ENCODE data around the gene ANKK1.
A peak's percentile ranks its signal among the peaks of the same experiment; 100 is the strongest.

ANKK1 gene
- 2.4 reads per million, percentile 7 among the genes with 10 or more reads in this experiment for total RNA-seq

DNA sequence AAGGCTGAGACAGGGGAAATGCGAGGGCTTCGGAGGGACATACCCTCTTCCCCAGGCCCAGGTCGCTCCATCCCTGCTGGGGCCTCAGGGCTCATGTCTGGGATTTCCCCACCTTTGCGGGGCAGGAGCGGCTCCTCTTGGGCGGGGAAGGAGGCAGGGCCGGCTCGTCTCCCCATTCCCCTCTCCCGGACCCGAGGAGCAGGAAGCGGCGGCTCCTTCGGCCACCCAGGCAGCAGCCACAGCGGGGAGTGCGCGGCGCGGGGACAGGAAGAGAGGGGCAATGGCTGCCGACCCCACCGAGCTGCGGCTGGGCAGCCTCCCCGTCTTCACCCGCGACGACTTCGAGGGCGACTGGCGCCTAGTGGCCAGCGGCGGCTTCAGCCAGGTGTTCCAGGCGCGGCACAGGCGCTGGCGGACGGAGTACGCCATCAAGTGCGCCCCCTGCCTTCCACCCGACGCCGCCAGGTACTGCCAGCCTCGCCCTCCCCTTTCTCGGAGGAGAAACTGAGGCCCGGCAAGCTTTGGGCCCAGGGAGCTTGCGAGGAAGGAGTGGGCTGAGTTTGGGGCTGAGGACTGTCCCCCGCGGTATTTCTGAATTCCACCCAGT lies at the start of gene ANKK1:
Gene ANKK1, plus strand, starts transcription at position 175 of the 607 bp plus-strand sequence. Its CDS starts 106 bp downstream, at position 281.
- no peak for DNase-seq

DNA sequence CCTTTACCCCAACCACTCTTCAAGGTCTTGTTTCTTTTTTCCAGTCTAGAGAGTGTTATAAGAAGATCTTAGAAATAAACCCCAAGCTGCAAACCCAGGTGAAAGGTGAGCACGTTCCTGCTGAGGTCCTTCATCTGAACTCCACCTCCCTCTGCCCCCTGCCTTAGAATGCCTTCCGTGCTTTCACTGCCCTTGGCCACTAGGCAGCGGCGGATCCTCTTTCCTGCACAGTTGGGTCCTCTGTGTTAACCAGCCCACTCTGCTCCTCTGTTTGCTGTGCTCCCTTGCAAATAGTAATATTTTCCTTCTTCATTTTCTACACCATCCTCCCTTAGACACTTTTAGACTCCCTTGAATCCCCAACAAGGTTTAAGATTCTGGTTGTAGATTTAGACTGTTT lies 48.8 kb upstream of the ANKK1 start:
- no peak for DNase-seq

DNA sequence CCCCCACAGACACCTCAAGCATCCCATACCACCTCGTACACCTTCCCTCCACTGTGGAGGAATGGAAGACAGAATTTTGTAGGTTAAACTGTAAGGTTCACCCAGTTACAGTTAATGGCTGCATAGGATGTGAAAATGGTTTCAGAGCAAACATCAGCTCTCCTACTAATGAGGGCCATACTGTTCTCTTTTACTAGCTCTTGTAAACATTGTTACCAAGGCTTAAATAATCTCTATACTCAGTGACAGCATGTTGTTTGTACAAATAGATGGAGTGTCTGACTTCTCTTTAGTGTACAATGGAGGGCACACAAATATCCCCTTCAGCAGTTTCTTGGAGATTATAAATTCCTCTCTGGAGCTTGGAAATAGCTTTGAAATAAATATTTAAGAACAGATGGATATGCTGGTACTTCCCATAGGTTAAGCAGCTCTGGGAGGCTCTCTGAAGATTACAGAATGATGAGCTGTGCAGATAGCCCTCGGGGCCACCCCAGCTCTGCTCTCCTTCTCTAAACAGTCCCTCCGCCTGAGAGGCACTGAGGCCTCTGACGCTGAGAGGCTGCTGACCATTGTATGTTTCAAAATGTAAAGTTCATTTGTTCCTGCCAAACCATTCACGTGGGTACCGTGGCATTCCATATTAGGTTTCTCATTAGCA lies 47.5 kb upstream of the ANKK1 start:
- no peak for DNase-seq

DNA sequence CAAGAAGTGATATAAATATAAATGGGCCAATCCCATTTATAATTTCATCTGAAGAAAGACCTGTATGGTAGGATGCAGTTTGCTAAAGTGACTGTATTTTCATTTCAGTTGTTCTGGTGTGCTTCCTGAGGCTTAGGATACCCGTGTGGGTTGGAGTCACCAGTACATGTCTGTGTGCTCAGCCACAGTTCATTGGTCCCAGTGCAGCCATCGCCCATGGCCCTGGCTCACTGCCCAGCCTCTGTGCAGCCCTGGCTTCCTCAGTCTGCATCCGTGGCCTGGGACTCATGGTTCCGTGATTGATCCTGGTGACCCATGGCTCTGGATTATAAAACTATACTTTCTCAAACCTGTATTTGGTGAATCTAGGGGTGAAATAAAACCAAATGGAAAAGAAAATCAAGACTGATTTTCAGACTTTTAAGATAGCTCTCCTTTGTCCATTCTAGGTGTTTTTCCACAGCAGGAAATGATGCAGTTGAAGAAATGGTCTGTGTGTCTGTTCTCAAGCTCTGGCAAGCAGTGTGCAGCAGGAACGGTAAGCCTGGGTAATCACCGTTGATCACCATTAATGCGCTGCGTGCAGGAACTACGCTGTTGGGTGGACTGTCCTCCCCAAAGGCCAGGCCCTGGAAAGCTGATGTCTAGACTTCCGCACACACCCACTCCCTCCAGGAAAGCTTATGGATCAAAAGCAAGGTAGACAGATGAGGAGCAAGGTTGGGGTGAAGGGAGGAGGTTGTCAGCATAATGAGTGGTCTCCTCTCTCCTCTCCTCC lies 46.0 kb upstream of the ANKK1 start:
- no peak for DNase-seq

DNA sequence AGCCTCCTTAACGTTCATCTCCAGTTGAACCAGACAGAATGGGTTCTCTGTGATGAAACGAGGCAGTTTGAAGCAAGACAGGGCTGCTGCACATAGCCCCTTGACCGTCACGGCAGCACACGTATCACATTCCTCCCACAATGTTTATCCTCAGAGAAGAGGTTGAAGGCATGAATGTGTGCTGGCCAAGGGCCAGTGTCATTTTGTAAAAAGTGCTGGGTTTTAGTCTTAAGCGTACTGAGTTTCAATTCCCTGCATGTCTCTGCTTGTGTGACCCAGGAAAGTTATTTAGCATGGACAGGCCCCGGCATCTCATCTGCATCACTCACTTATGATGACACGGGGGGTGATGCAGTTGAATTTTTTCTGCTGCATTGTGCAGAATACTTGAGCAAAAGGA lies 41.6 kb upstream of the ANKK1 start:
- DNase-seq: no peak

DNA sequence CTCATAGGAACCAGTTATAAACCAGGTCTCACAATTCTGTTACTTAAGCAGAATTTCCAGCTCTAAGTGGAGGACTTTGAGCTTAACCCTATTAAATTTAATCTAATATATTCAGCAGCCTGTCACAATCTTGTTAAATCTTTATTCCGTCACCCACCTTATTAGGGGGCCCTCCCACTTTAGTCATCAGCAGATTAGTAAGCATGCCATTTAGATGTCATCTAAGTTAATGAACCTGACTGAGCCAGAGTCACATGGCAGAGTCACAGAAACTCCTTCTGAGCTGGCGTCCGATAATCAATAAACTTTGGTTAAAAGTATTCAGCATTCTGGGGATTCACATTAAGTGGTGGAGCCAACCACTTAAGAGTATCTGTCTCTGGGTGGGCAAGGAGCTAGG lies 38.1 kb upstream of the ANKK1 start:
- no peak for DNase-seq

- DNase-seq: no peak
Observed at GRCh38 chr11:113350336-113351067, 37.1 kb upstream of the ANKK1 start.

- no peak for DNase-seq
Observed at GRCh38 chr11:113351068-113351450, 36.5 kb upstream of the ANKK1 start.

GRCh38 chr11:113351480-113351879 lies 36.1 kb upstream of the ANKK1 start:
- DNase-seq: no peak

DNA sequence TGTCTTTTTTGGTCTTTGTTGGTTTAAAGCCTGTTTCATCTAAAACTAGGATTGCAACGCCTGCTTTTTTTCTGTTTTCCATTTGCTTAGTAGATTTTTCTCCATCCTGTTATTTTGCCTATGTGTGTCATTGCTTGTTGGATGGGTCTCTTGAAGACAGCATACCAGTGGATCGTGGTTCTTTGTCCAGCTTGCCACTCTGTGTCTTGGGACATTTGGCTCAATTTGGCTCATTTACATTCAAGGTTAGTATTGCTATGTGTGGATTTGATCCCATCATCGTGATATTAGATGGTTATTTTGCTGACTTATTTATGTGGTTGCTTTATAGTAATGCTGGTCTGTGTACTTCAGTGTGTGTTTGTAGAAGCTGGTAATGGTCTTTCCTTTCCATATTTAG lies 31.4 kb upstream of the ANKK1 start:
- no peak for DNase-seq

DNA sequence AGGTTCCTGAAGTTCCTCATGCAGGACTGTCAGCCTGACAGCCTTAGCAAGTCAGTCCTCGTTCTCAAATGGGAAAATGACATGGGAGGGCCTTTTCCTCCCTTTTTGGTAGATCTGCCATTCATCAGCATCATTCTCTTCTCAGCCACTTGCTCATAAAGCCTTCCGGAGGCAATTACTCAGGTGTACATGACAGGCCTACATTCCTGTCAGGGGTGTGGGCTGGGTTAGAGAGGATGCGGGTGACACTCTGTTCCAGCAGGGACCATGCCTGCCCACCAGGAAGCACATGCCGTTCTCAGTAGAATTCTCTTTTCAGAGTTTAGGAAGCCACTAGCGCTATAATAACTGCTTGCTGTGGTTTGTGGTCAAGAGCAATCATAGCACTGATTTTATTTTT lies 24.2 kb upstream of the ANKK1 start:
- no peak for DNase-seq

GRCh38 chr11:113363996-113364641 lies 23.5 kb upstream of the ANKK1 start:
- DNase-seq: no peak

- DNase-seq: no peak
Observed at GRCh38 chr11:113365895-113366294, 21.7 kb upstream of the ANKK1 start.

DNA sequence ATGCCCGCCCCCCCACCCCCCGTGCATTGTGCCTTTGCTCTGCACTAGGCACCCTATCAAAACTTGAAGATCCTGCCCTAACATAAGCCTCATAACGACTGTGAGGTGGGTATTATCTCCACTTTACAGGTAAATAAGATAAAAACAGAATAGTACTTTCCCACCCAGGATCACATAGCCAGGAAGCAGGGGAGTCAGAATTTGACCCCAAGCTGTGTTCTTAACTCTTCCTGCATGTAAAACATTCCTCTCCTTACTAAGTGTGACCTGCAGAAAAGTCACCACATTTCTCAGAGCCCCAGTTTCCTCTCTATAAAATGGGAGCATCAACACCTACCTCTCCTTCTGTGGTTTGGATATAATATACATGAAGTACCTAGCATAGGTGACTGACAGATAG lies 18.2 kb upstream of the ANKK1 start:
- DNase-seq: no peak

DNA sequence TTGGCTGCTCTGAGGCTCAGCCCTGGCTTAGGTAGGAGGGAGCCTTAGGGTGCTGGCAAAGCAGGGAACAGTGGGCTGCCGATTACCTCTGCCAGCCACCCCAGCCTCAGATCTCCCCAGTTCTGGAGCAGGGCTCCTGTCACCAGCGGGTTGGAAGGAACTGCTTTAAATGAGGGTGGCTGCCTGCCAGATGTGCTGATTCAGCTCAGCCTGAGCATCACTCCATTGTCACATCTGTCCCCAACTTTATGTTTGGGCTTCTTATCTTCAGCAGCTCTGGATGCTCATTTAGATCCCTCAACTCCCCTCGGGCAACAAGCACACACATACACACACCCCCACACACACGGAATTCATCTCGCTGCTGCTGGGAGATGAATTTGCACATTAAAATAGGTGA lies 16.9 kb upstream of the ANKK1 start:
- DNase-seq: no peak

DNA sequence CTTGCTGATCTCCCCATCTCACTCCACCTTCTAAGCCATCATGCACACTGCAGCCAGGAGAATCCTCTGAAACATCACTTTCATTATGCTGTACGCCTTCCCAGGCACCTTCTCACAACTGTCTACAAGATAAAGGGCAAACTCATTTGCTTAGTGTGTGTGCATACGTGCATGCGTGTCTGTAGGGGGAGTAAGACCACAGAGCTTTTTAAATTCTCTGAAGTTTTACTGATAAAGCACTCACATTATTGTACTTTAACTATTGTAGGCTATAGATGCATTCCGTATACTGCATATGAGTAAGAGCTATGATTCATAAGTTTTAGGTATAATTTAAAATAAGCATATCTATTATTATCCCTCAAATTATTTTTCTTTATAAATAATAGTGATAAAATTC lies 15.3 kb upstream of the ANKK1 start:
- DNase-seq: no peak

GRCh38 chr11:113373306-113373705 lies 14.3 kb upstream of the ANKK1 start:
- no peak for DNase-seq

GRCh38 chr11:113373981-113374560 lies 13.5 kb upstream of the ANKK1 start:
- no peak for DNase-seq

DNA sequence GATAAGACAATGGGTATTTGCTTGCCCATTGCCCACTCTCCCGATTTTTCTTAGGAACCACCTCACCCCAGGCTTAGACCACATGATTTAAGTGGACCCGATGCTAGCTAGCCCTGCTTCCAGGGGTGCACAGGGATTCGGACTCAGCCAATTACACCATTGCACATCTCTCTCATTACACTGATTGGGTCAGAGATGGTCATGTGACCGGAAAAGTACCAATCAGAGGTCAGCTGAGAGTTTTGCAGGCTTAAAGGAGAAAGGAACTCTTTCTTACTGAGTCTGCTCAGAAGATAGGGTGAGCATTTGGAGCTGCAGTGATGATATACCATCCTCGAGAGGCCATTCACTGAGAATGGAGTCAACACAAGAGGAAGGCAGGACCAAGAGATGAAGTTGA lies 12.2 kb upstream of the ANKK1 start:
- no peak for DNase-seq

- no peak for DNase-seq
Observed at GRCh38 chr11:113376156-113376555, 11.4 kb upstream of the ANKK1 start.

DNA sequence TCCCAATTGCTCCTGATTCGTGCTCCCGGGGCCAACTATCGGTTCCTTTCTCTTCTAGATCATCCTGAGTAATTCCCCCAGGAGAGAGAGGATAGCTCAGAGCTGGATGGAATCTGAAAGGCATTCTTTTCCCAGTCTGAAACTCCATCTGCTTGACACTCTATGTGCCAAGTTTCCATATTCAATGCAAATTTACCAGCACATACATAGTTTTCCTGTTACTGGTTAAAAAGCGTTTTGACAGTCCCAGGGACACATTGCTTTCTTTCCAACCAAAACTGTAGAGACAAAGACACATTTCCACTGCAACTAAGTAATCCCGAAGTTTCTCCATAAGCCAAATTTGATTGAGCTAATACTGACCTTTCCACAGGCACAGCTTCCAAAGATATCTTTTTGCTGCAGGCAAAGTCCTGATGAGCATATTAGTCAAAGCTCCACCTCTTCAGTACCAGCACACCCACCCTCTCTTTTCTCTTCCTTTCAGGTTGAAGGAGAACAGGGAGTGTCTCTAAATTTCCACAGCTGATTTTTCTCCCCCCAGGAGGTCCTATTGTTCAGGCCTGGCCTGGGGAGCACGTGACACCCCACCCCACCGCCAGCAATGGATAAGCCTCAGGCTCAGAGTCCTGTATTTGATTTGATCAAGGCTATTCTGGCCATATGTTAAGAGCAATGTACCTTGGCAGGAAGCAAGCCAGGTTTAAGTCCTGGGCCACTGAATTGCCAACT lies 9.7 kb upstream of the ANKK1 start:
- no peak for DNase-seq

DNA sequence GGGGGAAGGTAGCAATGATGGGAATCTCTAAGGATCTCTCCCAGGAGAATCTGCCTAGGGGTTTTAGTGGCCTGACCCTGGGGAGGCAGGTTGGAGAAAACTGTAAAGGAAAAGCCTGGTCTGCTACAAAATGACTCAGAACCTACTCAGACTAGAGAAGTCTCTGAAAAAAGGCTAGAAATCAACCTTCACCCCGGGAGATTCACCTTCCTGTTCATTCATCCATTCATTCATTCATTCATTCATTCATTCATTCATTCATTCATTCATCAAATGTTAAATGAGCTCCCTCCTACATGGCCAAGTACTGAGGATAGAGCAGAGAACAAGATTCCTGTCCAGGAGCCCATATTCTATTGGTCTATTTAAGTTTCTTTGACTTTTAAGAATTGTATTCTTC lies 8.9 kb upstream of the ANKK1 start:
- DNase-seq: no peak
